C4-2B (cell line): ENCODE data around the gene MOB3C.

Source experiments
- H3K27ac ChIP-seq: fragments of 450-650 bp; 2 replicates; pipeline ENCODE4 v1.5.1; 2017
- CTCF ChIP-seq: fragments of 450-650 bp; conservative IDR thresholded peaks from 2 replicates; pipeline ENCODE4 v1.5.1; 2017; ENCODE audit warnings: mild to moderate bottlenecking
- ZFX ChIP-seq: fragments of 450-650 bp; IDR thresholded peaks from 2 replicates; pipeline ENCODE4 v1.6.1; 2017

MOB3C gene

GRCh38 chr1:46576596-46576995, 40.0 kb downstream of the MOB3C start:
- H3K27ac ChIP-seq, result no peak overlapping the region
- TF ChIP-seq CTCF, result no peak
- TF ChIP-seq ZFX, result no peak

GRCh38 chr1:46575778-46576177, 40.8 kb downstream of the MOB3C start:
- H3K27ac ChIP-seq, result no peak overlapping the region
- TF ChIP-seq ZFX (no peak), CTCF (no peak)

GRCh38 chr1:46575300-46575699, 41.3 kb downstream of the MOB3C start:
- no peak for TF ChIP-seq CTCF
- no peak for TF ChIP-seq ZFX
- no peak overlapping the region for H3K27ac ChIP-seq

GRCh38 chr1:46571691-46572225, 44.9 kb downstream of the MOB3C start:
- TF ChIP-seq ZFX, result no peak
- H3K27ac ChIP-seq, result no peak overlapping the region

GRCh38 chr1:46569884-46570725, 46.5 kb downstream of the MOB3C start:
- no peak for TF ChIP-seq CTCF
- TF ChIP-seq ZFX, result no peak
- H3K27ac ChIP-seq, result no peak overlapping the region

- no peak for TF ChIP-seq ZFX
- TF ChIP-seq CTCF, result no peak
- H3K27ac ChIP-seq, result no peak overlapping the region
Observed at GRCh38 chr1:46569116-46569515, 47.5 kb downstream of the MOB3C start.

- TF ChIP-seq CTCF, result no peak
- no peak for TF ChIP-seq ZFX
- no peak overlapping the region for H3K27ac ChIP-seq
Observed at GRCh38 chr1:46568461-46568891, 48.1 kb downstream of the MOB3C start.
